Type B pancreatic cell (in vitro differentiated cells): ENCODE data around the gene PJA2. TPM values are rescaled to one million over a fixed set of nuclear protein-coding genes. Genes with fewer than 3 reads are reported as not detected.
"Not testable (repeated sequence)": the region's sequence is repeated elsewhere in the genome, so short reads cannot be mapped to it uniquely, and the experiment has no call there.

Experiments
- DNase-seq: peaks from one replicate; pipeline ENCODE4 v3.0.0; 2021; ENCODE audit warnings: mixed read lengths; ENCODE audit not compliant: unreplicated experiment; ENCODE audit errors: extremely low spot score
- H3K27ac Mint-ChIP-seq: 2 replicates; pipeline ENCODE4 v1.8.0; 2021; ENCODE audit warnings: mild to moderate bottlenecking, mixed read lengths
- H3K27me3 Mint-ChIP-seq: 2 replicates; pipeline ENCODE4 v1.8.0; 2021; ENCODE audit warnings: mixed read lengths
- H3K36me3 Mint-ChIP-seq: 2 replicates; pipeline ENCODE4 v1.8.0; 2021; ENCODE audit warnings: mixed read lengths
- H3K4me1 Mint-ChIP-seq: one replicate; pipeline ENCODE4 v1.8.0; 2021; ENCODE audit warnings: mixed read lengths; ENCODE audit not compliant: unreplicated experiment
- H3K4me3 Mint-ChIP-seq: 2 replicates; pipeline ENCODE4 v1.8.0; 2021; ENCODE audit warnings: mild to moderate bottlenecking, mixed read lengths
- H3K9me3 Mint-ChIP-seq: 2 replicates; pipeline ENCODE4 v1.8.0; 2021; ENCODE audit warnings: mixed read lengths
- total RNA-seq: library from RNA; stranded (reverse); gene quantifications from 2 replicates; pipeline ENCODE4 v1.2.1, GENCODE V29; 2021; ENCODE audit warnings: low replicate concordance
- TF ChIP-seq, protein P1 (sequence below): fragments of 200-600 bp; sonication (generic); conservative IDR thresholded peaks from 2 replicates; pipeline ENCODE4 v1.5.0; 2021; ENCODE audit warnings: antibody characterized with exemption, mild to moderate bottlenecking

The PJA2 gene
- total RNA-seq, 1 donor from 2014 or later: 79.9 TPM

DNA sequence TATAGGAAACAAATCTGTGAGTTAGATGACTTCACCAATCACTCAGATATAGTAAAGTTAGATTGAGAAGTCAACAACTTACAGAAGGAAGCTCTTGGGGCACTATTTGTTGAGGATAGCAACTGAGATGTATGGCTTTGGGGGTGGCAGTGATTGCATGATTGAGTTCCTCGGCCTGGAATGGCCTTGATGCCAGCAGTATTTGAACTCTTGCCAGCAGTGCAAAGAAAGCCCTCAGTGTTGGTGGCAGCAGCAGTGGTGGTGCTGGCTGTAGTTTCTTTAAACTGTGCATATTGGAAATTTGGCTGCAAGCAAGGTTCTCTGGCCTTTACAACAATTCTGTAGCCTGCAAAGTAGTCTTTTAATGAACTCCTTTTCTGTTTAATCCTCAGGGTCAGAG is 41.4 kb upstream of the PJA2 start:
- Mint-ChIP-seq H3K27me3 (no peaks in the 10 kb centered on the region), H3K4me3 (no peak overlapping the region), H3K9me3 (no peaks in the 10 kb centered on the region), H3K36me3 (no peaks in the 10 kb centered on the region), H3K27ac (no peak overlapping the region), H3K4me1 (peaks cover 21% of the 10 kb centered on the region)
- no peak for DNase-seq
- TF ChIP-seq, protein P1, sequence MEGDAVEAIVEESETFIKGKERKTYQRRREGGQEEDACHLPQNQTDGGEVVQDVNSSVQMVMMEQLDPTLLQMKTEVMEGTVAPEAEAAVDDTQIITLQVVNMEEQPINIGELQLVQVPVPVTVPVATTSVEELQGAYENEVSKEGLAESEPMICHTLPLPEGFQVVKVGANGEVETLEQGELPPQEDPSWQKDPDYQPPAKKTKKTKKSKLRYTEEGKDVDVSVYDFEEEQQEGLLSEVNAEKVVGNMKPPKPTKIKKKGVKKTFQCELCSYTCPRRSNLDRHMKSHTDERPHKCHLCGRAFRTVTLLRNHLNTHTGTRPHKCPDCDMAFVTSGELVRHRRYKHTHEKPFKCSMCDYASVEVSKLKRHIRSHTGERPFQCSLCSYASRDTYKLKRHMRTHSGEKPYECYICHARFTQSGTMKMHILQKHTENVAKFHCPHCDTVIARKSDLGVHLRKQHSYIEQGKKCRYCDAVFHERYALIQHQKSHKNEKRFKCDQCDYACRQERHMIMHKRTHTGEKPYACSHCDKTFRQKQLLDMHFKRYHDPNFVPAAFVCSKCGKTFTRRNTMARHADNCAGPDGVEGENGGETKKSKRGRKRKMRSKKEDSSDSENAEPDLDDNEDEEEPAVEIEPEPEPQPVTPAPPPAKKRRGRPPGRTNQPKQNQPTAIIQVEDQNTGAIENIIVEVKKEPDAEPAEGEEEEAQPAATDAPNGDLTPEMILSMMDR: no peak

DNA sequence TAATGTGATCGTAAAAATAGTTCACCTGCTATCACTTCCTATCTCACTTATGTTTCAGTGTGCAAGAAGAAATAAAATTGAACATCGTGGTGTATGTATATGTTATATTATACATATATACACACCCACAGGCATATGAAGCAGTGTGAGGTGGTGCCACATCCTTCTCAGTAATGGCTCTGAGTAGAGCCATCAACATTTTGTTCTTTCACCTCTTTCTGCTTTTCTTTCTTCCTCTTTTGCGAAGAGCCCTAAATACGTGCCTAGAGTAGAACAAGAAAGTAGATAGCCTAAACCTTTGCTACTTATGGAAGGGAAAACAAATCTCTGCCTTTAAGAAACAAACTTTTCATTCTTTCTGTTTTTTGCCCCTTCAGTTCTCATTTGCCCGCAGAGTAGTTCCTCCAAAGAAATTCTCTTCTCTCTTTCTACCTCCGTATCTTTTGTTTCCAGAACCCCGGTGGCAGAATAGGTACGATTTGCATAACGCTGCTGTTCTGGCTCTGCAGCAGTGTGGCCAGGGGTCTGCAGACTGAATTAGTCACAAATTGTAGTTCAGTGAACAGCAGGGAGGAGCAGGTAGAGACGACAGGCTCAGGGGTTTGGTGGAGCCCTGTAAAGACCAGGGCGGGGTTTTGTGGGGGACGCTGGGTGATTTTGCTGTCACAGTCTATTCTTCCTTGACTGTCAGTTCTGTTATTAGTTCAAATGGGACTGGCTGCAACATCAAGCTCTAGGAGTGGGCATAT is 40.5 kb upstream of the PJA2 start:
- no peak for DNase-seq
- no peaks in the 10 kb centered on the region for H3K27me3 Mint-ChIP-seq
- no peak overlapping the region for H3K27ac Mint-ChIP-seq
- H3K4me1 Mint-ChIP-seq: peaks cover 13% of the 10 kb centered on the region
- H3K9me3 Mint-ChIP-seq: no peaks in the 10 kb centered on the region
- H3K36me3 Mint-ChIP-seq: no peaks in the 10 kb centered on the region
- no peak overlapping the region for H3K4me3 Mint-ChIP-seq
- TF ChIP-seq, protein P1: no peak

DNA sequence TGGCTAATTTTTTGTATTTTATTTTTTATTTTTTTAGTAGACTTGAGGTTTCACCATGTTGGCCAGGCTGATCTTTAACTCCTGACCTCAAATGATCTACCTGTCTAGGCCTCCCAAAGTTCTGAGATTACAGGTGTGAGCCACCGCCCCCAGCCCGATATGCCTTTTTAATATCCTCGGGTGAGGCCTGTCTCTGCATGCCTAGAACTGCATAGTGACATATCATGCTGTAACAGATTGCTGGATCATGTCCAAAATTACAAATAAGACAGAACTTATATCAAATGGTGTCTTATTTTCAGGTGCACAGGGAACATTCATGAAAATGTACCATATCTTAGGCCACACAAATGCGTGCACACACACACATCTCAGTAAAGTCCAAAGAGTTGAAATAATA is 39.1 kb upstream of the PJA2 start:
- Mint-ChIP-seq H3K27ac (no peak overlapping the region), H3K9me3 (no peaks in the 10 kb centered on the region), H3K36me3 (no peaks in the 10 kb centered on the region), H3K4me3 (no peak overlapping the region), H3K4me1 (peaks cover 9% of the 10 kb centered on the region), H3K27me3 (no peaks in the 10 kb centered on the region)
- TF ChIP-seq, protein P1: no peak
- no peak for DNase-seq

DNA sequence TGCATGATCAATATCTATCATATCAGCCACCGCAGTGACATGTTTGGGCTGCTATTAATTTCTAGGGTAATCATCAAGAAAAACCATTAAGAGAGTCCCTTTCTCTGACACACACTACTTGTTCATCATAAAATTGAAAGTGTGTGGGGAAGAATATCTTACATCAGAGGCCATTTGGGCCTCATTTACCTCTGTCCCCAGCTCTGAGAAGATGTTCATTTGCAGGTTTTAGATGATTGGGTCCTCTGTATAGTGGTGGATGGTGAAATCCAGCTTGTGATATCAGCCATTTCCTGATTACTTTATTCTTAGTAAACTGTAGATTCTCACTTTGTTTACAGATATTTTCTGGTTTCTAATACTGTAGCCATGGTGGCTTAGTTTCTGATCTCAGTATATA is 29.8 kb upstream of the PJA2 start:
- Mint-ChIP-seq H3K9me3 (peaks cover 3% of the 10 kb centered on the region), H3K27ac (no peak overlapping the region), H3K4me1 (no peaks in the 10 kb centered on the region), H3K36me3 (no peaks in the 10 kb centered on the region), H3K4me3 (no peak overlapping the region), H3K27me3 (no peaks in the 10 kb centered on the region)
- DNase-seq: no peak
- TF ChIP-seq, protein P1: no peak

DNA sequence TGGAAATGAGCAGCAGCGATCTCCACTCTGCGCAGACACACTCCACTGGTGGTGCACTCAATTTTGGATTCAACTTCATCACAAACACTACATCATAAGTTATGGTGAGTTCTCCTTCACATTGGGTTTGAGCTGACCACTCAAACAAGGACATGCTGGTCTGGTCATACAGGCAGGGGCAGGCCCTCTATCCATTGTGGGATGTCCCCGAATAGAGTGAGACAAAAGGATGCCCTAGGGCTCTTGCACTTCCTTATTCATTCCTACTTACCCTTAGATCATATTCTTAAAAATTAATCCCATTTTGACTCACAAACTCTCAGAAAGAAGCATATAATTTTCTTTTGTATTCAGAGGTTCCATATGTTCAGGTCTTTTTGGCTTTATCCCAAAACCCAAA is 16.3 kb upstream of the PJA2 start:
- Mint-ChIP-seq H3K4me1 (peaks cover 17% of the 10 kb centered on the region), H3K9me3 (peaks cover 14% of the 10 kb centered on the region), H3K27me3 (no peaks in the 10 kb centered on the region), H3K27ac (no peak overlapping the region), H3K36me3 (no peaks in the 10 kb centered on the region), H3K4me3 (no peak overlapping the region)
- DNase-seq: no peak
- TF ChIP-seq, protein P1: no peak

DNA sequence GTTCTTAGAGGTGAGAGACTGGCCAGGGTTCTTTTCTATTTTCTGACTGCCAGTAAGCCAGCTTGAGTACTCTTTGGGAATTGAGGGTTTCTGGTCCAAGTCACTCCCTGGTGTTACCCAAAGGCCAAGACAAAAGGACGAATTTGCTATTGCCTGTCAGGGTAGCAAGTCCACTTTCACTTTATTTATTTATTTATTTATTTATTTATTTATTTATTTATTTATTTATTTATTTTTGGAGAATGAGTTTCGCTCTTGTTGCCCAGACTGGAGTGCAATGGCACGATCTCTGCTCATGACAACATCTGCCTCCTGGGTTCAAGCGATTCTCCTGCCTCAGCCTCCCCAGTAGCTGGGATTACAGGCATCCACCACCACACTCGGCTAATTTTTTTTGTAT is 15.7 kb upstream of the PJA2 start:
- H3K36me3 Mint-ChIP-seq, H3K27me3 Mint-ChIP-seq, DNase-seq, H3K27ac Mint-ChIP-seq, H3K4me3 Mint-ChIP-seq: not testable (repeated sequence)
- peaks cover 17% of the 10 kb centered on the region for H3K4me1 Mint-ChIP-seq
- peaks cover 14% of the 10 kb centered on the region for H3K9me3 Mint-ChIP-seq
